Esophagus muscularis mucosa (tissue), 4 donors: ENCODE data around the gene MCAM. TPM values are rescaled to one million over a fixed set of nuclear protein-coding genes. Genes with fewer than 3 reads are reported as not detected.

Experiments used
- DNase-seq: peaks from one replicate; pipeline ENCODE4 v3.0.0-alpha.2; 2017; ENCODE audit errors: extremely low spot score
- H3K27ac ChIP-seq, 4 donors: fragments of 200-600 bp; sonication (generic); replicated peaks in 1 of 4; 1 replicate in 3 of 4; 2 replicates in 1 of 4; pipeline ENCODE4 v1.5.1; 2016 to 2019; ENCODE audit warnings: mild to moderate bottlenecking in 1 of 4
- H3K27me3 ChIP-seq, 4 donors: fragments of 200-600 bp; sonication (generic); one replicate each; pipeline versions ENCODE4 v1.5.1 to v1.6.0; 2016 to 2019
- H3K36me3 ChIP-seq, 4 donors: fragments of 200-600 bp; sonication (generic); one replicate each; pipeline ENCODE4 v1.5.1; 2016 to 2019
- H3K4me1 ChIP-seq, 4 donors: fragments of 200-600 bp; sonication (generic); one replicate each; pipeline ENCODE4 v1.5.1; 2016 to 2019
- H3K4me3 ChIP-seq, 4 donors: fragments of 200-600 bp; sonication (generic); 1 replicate in 2 of 4; 2 replicates in 2 of 4; pipeline ENCODE4 v1.5.1; 2016 to 2019; ENCODE audit warnings: mild to moderate bottlenecking in 4 of 4, moderate library complexity in 1 of 4
- H3K9me3 ChIP-seq, 4 donors: fragments of 200-600 bp; sonication (generic); 1 replicate in 3 of 4; 2 replicates in 1 of 4; pipeline ENCODE4 v1.5.1; 2016 to 2019
- CTCF ChIP-seq, 3 experiments: fragments of 200-600 bp in 2 of 3; fragments of 450-650 bp in 1 of 3; sonication (generic) in 2 of 3; IDR thresholded peaks; one replicate each; pipeline ENCODE4 v1.5.1; 2017 to 2019; ENCODE audit warnings: antibody characterized with exemption in 3 of 3, mild to moderate bottlenecking in 2 of 3, moderate library complexity in 1 of 3
- EP300 ChIP-seq: sonication (generic); formaldehyde crosslinking; IDR thresholded peaks from one replicate; pipeline ENCODE4 v1.6.1; 2017; ENCODE audit warnings: antibody characterized with exemption
- POLR2A ChIP-seq: fragments of 450-650 bp; IDR thresholded peaks from one replicate; pipeline ENCODE4 v1.6.1; 2017; ENCODE audit warnings: antibody characterized with exemption, moderate library complexity, mild to moderate bottlenecking, low read depth
- POLR2AphosphoS5 ChIP-seq, 2 donors: sonication (generic); formaldehyde crosslinking; IDR thresholded peaks; one replicate each; pipeline ENCODE4 v1.6.1; 2017; ENCODE audit warnings: antibody characterized with exemption in 2 of 2
- WGBS: methylation state at CpG from one replicate; pipeline ENCODE4 v1.1.5; 2018; 5-methylcytosine and 5-hydroxymethylcytosine counted together
- intact Hi-C: fragments of 100-400 bp; cut with DNase I; formaldehyde crosslinking; loops from one replicate; pipeline ENCODE4 v1.15.1; 2023
- total RNA-seq, 4 donors: library from RNA; depleted of rRNA; stranded (reverse); fragments of >200 nt; gene quantifications; one replicate each; pipeline versions ENCODE4 v1.1.0 to v1.2.1, GENCODE V29; 2016

MCAM gene
- total RNA-seq, 4 donors from 2014 or later: 607 to 1,312 (median 805) TPM

GRCh38 chr11:119341222-119342022 lies 24.5 kb upstream of the MCAM start:
- 56% methylated on average over 10 of the region's 16 CpGs for WGBS
- H3K9me3 ChIP-seq: no peaks in the 10 kb centered on the region
- peak overlapping the region; percentile 59 to 77 (median 70) for H3K4me3 ChIP-seq
- peaks cover 33 to 56% (median 52%) of the 10 kb centered on the region in 4 donors for H3K4me1 ChIP-seq
- H3K36me3 ChIP-seq: peaks cover 1 to 9% (median 7%) of the 10 kb centered on the region in 4 donors
- no peaks in the 10 kb centered on the region for H3K27me3 ChIP-seq
- intact Hi-C loops: no loop called here
- TF ChIP-seq CTCF (IDR thresholded peaks at IDR 0.05) (no peak), EP300 (no peak), POLR2A (no peak), POLR2AphosphoS5 (IDR thresholded peaks at IDR 0.05) (no peak)
- peak overlapping the region; percentile 86 to 90 (median 88) for H3K27ac ChIP-seq
- DNase-seq: no peak

GRCh38 chr11:119340335-119341221 lies 23.6 kb upstream of the MCAM start, which contains the start of gene C1QTNF5:
Gene C1QTNF5 (minus strand): TSS chr11:119340883. CDS start chr11:119340397, 486 bp downstream.
- peak within 1 kb of the TSS; percentile 59 to 77 (median 70) for H3K4me3 ChIP-seq
- DNase-seq: no peak
- no peaks in the 10 kb centered on the region for H3K9me3 ChIP-seq
- TF ChIP-seq CTCF (IDR thresholded peaks at IDR 0.05) (no peak), POLR2AphosphoS5 (IDR thresholded peaks at IDR 0.05) (peak; percentile 73 to 75)
- intact Hi-C loops: no loop called here
- peaks cover 36 to 64% (median 59%) of the 10 kb centered on the region in 4 donors for H3K4me1 ChIP-seq
- H3K27me3 ChIP-seq: no peaks in the 10 kb centered on the region
- H3K36me3 ChIP-seq: peaks cover 5 to 17% (median 12%) of the 10 kb centered on the region in 4 donors
- H3K27ac ChIP-seq: peak within 1 kb of the TSS; percentile 86 to 90 (median 88)
- WGBS: 5% methylated on average over 17 of the region's 53 CpGs

- Histone ChIP-seq H3K27ac (peak overlapping the region; percentile 86 to 90 (median 88)), H3K36me3 (peaks cover 5 to 17% (median 12%) of the 10 kb centered on the region in 4 donors), H3K9me3 (no peaks in the 10 kb centered on the region), H3K4me1 (peaks cover 44 to 72% (median 67%) of the 10 kb centered on the region in 4 donors), H3K4me3 (peak overlapping the region; percentile 59 to 77 (median 70)), H3K27me3 (no peaks in the 10 kb centered on the region)
- TF ChIP-seq POLR2AphosphoS5 (IDR thresholded peaks at IDR 0.05) (peak; percentile 52 to 71), CTCF (IDR thresholded peaks at IDR 0.05) (peak; percentile 89 to 95 (median 94)), POLR2A (no peak), EP300 (no peak)
- 17% methylated on average over 12 of the region's 86 CpGs for WGBS
- intact Hi-C loops: no loop called here
- DNase-seq: no peak
Observed at GRCh38 chr11:119339589-119340334, 22.8 kb upstream of the MCAM start.

GRCh38 chr11:119338965-119339588 lies 22.1 kb upstream of the MCAM start:
- Histone ChIP-seq H3K27me3 (no peaks in the 10 kb centered on the region), H3K36me3 (peaks cover 5 to 17% (median 12%) of the 10 kb centered on the region in 4 donors), H3K4me1 (peaks cover 44 to 74% (median 69%) of the 10 kb centered on the region in 4 donors), H3K27ac (peak overlapping the region; percentile 86 to 90 (median 88)), H3K9me3 (no peaks in the 10 kb centered on the region), H3K4me3 (peak overlapping the region; percentile 59 to 77 (median 70))
- intact Hi-C loops: no loop called here
- TF ChIP-seq CTCF (IDR thresholded peaks at IDR 0.05): no peak
- no peak for TF ChIP-seq POLR2AphosphoS5 (IDR thresholded peaks at IDR 0.05)
- no peak for TF ChIP-seq EP300
- TF ChIP-seq POLR2A: no peak
- DNase-seq: no peak
- 18% methylated on average over 4 of the region's 11 CpGs for WGBS
